ENCODE data around the gene TRIM39.

Gene TRIM39

GRCh38 chr6:30344868-30345671 lies 18.3 kb downstream of the TRIM39 start, which contains the start of gene RPP21:
Gene RPP21 (plus strand): TSS chr6:30345156. CDS start chr6:30345172, 16 bp downstream.
- Histone ChIP-seq H3K79me2 (ENCODE audit: control insufficient read depth, low read length) (peaks cover 8% of the 10 kb centered on the region), H4K20me1 (ENCODE audit: control insufficient read depth, insufficient read depth, low read depth, low read length) (no peaks in the 10 kb centered on the region), H3K27me3 (ENCODE audit: control insufficient read depth, low read length) (no peaks in the 10 kb centered on the region), H3K4me2 (ENCODE audit: low read length) (peak within 1 kb of the TSS; percentile 70), H3F3A (ENCODE audit: control insufficient read depth, insufficient read depth) (peaks cover 5% of the 10 kb centered on the region; the same call in 1 of the 2 replicates), H3K9me2 (replicated peaks; ENCODE audit: control insufficient read depth, low read length) (no peaks in the 10 kb centered on the region), H3K36me3 (ENCODE audit: control insufficient read depth, low read length) (peaks cover 34% of the 10 kb centered on the region), H3K9me3 (ENCODE audit: control insufficient read depth, insufficient read depth, low read length) (no peaks in the 10 kb centered on the region), H3K4me3 (ENCODE audit: low read length) (peak within 1 kb of the TSS; percentile 97), H3K27ac (ENCODE audit: low read depth, low read length) (peak within 1 kb of the TSS; percentile 44; the same call in 1 of the 2 replicates), H3K4me1 (ENCODE audit: control insufficient read depth, low read length) (peaks cover 33% of the 10 kb centered on the region)
- TF ChIP-seq EZH2phosphoT487 (IDR thresholded peaks at IDR 0.05; ENCODE audit: borderline replicate concordance, low read length), result no peak
- TF ChIP-seq CTCF (IDR thresholded peaks at IDR 0.05; ENCODE audit: low read depth, low read length, poor library complexity, severe bottlenecking), result no peak

GRCh38 chr6:30345852-30346251 lies 19.1 kb downstream of the TRIM39 start:
- peak overlapping the region; percentile 97 for H3K4me3 ChIP-seq (ENCODE audit: low read length)
- H3K9me3 ChIP-seq (ENCODE audit: control insufficient read depth, insufficient read depth, low read length), result no peaks in the 10 kb centered on the region
- H3K9me2 ChIP-seq (replicated peaks; ENCODE audit: control insufficient read depth, low read length), result no peaks in the 10 kb centered on the region
- no peaks in the 10 kb centered on the region for H3K27me3 ChIP-seq (ENCODE audit: control insufficient read depth, low read length)
- H3K4me2 ChIP-seq (ENCODE audit: low read length), result peak overlapping the region; percentile 70
- peaks cover 41% of the 10 kb centered on the region for H3K4me1 ChIP-seq (ENCODE audit: control insufficient read depth, low read length)
- H3K79me2 ChIP-seq (ENCODE audit: control insufficient read depth, low read length), result peaks cover 8% of the 10 kb centered on the region
- TF ChIP-seq EZH2phosphoT487 (IDR thresholded peaks at IDR 0.05; ENCODE audit: borderline replicate concordance, low read length) (no peak), CTCF (IDR thresholded peaks at IDR 0.05; ENCODE audit: low read depth, low read length, poor library complexity, severe bottlenecking) (no peak)
- H3K36me3 ChIP-seq (ENCODE audit: control insufficient read depth, low read length), result peaks cover 27% of the 10 kb centered on the region
- no peaks in the 10 kb centered on the region for H4K20me1 ChIP-seq (ENCODE audit: control insufficient read depth, insufficient read depth, low read depth, low read length)
- no peak overlapping the region for H3K27ac ChIP-seq (ENCODE audit: low read depth, low read length)
- peaks cover 5% of the 10 kb centered on the region; the same call in 1 of the 2 replicates for H3F3A ChIP-seq (ENCODE audit: control insufficient read depth, insufficient read depth)

- Histone ChIP-seq H3F3A (ENCODE audit: control insufficient read depth, insufficient read depth) (peaks cover 5% of the 10 kb centered on the region; the same call in 1 of the 2 replicates), H3K9me2 (replicated peaks; ENCODE audit: control insufficient read depth, low read length) (no peaks in the 10 kb centered on the region), H3K36me3 (ENCODE audit: control insufficient read depth, low read length) (peaks cover 15% of the 10 kb centered on the region), H3K4me3 (ENCODE audit: low read length) (no peak overlapping the region), H3K4me2 (ENCODE audit: low read length) (peak overlapping the region; percentile 5; the same call in 1 of the 2 replicates), H3K4me1 (ENCODE audit: control insufficient read depth, low read length) (peaks cover 45% of the 10 kb centered on the region), H3K27me3 (ENCODE audit: control insufficient read depth, low read length) (peaks cover 7% of the 10 kb centered on the region), H3K79me2 (ENCODE audit: control insufficient read depth, low read length) (peaks cover 8% of the 10 kb centered on the region), H3K9me3 (ENCODE audit: control insufficient read depth, insufficient read depth, low read length) (no peaks in the 10 kb centered on the region), H3K27ac (ENCODE audit: low read depth, low read length) (no peak overlapping the region), H4K20me1 (ENCODE audit: control insufficient read depth, insufficient read depth, low read depth, low read length) (no peaks in the 10 kb centered on the region)
- no peak for TF ChIP-seq EZH2phosphoT487 (IDR thresholded peaks at IDR 0.05; ENCODE audit: borderline replicate concordance, low read length)
- no peak for TF ChIP-seq CTCF (IDR thresholded peaks at IDR 0.05; ENCODE audit: low read depth, low read length, poor library complexity, severe bottlenecking)
Measured at GRCh38 chr6:30348957-30349356, 22.2 kb downstream of the TRIM39 start.
